ENCODE data around the gene LTB.

Gene LTB

DNA sequence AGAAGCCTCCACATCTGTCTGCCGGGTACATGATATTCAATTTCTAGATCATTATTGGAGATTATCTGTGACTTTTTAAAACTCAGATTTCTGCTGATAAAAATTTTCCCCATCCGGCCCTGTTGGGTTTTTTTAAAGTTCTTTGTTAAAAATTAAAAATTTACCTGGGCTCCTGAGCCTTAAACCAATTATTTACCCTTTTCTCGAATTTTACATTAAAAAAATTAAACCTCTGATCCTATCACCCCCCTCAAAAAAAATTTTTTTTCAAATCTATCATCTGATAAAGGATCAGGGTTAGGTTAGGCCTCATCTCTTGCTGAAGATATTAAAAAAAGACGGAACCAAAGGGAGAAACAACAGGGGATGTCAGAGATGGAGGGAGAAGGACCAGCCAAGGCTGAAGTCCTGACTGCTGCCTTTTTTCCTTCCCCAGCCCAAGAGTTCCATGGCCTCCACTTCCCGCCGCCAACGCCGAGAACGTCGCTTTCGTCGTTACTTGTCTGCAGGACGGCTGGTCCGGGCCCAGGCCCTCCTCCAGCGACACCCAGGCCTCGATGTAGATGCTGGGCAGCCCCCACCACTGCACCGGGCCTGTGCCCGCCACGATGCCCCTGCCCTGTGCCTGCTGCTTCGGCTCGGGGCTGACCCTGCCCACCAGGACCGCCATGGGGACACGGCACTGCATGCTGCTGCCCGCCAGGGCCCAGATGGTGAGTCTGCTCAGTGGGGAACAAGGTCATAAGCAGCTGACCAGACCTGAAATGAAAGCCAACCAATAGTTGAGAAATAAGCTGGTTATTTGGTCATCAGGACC, 34.3 kb downstream of the LTB start:
- no peak for DNase-seq (ENCODE audit: low spot score)

DNA sequence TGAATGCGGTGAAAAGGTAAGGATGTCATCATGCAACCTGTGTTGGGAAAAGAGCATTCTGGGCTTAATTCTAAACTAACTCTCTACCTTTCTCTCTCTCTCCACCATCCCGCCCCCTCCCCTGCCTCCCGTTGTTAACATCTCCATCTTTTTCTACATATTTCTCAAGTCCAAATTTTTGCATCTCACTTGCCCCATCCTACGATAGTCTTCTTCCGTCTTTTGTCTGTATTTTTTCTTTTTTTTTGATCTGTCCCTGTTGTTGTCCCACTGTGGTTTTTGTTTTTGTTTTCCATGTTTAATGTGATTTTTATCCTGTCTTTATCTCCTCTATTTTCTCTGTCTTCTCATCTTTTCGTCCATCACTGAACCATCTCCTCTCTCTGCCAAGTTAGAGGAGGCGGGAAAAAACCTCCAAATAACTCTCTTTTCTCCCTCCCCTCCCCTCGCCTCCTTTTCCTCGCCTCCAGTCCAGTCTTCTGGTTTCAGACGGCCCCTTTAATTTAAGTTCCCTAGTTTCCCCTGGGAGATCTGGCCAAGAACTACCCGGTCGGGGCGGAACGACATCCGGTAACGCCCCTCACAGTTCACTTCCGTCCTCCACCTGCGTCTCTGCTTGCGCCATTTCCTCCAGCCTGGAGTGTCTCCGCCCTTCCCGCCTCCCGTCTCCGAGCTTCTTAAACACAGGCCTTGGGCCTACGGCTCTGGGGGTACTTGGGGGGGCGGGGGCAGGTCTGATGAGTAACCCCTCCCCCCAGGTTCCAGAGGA, 35.1 kb downstream of the LTB start, which contains the start of gene NFKBIL1:
NFKBIL1 (plus strand) TSS at position 651 of the 769 bp plus-strand sequence; CDS start at position 738, 87 bp downstream.
- DNase-seq (ENCODE audit: low spot score), result peak; percentile 92

DNA sequence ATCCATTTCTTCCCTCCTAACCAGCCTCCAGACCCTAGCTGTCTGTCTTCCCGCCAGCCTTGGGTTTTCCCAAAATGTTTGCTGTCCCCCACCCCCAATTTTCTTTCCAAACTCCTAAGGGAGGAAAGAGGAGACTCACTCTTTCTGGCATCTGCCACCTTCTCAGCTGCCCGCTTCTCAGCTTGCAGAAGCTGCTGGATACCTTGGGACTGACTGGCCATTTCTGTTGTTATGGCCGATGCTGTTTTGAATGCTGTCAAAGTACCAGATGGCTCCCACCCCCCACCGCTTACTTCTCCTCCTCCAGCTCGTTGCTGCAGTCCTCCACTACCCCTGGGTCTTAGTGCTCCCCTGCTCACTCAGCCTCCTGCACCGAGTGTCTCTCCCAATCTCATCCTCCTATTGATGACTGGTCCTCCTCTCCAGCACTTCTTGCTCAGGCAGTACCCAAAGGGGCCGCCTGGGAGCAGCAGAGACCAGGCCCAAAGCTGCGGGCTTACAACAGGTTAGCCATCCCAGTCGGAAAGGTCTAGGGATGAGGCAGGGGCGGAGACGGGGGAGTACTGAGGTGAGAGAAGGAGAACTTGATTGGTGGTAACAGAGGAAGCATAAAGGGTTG, 35.8 kb downstream of the LTB start, which contains the start of gene ATP6V1G2:
ATP6V1G2 (minus strand) TSS at position 270 of the 619 bp plus-strand sequence; CDS start at position 221, 49 bp downstream.
- peak; percentile 93 for DNase-seq (ENCODE audit: low spot score)

DNA sequence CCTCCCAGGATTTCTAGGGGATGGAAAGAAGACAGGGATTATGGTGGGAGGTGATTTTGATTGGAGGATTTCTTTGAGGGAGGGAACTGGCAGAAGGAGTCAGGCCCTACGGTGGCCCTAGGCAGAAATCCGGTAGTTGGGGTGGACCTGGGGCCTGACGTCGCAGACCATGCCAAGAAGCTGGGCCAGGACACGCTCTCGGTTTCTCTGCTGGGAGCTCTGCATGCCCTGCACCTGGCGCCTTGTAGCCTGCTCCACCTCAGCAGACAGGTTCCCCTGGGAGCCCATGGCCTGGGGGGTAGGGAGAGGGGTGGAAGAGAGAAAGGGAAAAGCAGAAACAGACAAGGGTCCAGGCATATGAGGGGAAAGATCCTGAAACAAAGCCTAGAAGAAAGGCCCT, 36.9 kb downstream of the LTB start:
- no peak for DNase-seq (ENCODE audit: low spot score)

DNA sequence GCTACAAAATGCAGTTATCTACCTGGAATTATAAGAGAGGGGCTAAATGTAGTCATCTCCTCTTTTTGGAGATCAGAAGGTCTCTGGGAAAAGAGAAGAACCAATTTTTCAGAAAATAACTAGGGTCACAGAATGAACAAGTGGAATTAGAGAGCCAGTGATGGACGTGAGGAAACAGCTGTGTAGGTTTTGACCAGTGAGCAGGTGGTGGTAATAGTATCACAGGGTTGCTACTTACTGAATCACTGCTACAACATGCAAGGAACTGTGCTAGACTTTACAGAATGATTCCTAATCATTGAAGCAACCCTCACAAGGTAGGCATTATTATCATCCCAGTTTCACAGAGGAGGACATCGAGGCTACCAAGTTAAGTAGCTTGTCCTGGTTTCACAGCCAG, 37.5 kb downstream of the LTB start:
- no peak for DNase-seq (ENCODE audit: low spot score)

DNA sequence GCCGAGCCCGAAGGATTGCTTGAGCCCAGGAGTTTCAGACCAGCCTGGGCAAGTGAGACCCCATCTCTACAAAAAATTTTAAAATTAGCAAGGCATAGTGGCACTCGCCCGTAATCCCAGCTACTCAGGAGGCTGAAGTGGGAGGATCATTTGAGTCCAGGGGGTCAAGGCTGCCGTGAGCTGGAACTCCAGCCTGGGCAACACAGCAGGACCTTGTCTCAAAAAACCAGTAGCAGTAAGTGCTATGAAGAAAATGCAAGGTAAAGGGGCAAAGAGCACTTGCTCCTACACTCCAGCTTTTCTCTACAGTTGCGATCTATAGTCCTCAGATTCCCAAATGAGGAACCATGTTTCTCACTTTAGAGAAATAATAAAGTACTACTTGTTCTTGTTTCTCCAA, 38.6 kb downstream of the LTB start:
- no peak for DNase-seq (ENCODE audit: low spot score)

DNA sequence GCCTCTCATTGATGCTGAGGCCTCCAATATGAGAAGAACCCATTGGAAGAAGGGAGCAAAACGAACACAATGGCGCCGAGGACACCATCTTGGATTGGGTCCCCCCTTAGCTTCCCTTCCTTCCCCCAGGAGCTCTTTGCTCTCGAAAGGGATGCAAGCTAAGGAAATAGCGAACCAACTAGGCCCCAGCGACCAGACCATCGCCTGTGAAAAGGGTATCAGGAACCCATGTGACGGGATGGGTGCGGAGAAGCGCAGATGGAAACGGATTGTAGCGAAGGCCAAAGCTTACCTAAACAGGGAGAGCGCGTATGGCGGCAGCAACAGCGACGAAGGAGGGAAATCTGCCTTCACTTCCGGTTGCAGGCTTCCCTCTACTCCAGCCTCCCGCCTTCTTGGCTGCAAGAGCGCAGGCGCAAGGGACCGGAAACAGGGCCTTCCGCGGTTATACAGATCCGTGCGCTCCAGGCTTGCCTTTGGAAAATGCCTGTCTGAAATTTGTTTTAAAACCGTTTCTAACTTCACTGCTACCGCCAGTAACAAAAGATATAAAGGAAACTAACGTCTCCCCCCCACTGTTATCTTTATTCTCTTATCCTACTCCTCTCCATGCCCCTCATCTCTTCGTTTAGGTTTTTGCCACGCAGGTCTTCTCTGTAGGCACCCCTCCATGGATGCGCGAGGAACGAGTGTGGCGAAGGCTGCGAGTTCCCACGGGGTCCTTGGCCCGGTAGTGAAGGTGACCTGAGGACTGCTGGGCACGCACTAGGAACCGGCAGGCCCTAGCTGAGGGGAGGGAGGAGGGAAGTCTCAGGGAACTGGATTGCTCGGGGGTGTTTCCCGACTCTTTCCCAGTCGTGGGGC, 40.3 kb downstream of the LTB start, which contains the start of gene DDX39B:
DDX39B (minus strand) TSS at position 346 of the 864 bp plus-strand sequence. CDS start 1,471 bp downstream, outside the sequence.
- peak; percentile 95 for DNase-seq (ENCODE audit: low spot score)

DNA sequence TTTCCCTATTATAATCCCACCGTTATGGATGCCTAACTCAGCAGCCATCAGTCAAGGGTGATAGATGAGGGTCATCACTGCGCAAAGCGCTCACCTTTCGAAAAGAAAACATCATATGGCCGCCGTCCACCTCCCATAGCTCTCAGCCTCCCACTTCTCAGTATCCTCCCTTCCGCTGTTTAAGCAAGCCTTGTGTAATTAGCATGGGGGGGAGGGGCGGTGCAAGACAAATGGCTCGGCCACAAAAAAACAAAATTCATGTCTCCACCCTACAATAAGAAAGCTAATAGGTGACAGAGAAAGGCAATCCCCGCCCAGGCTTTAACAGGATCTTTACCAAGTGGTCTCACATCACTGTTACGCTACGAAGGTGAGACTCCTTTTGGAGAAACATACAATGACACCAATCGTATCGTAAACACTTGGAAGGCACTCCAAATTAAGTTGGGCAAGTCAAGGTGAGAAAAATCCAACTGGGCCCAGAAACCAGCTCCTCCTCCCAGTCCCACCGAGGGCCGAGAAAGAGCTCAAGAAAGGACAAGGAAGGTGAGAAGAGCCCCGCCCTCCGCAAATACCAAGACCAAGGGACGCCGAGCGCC, 41.1 kb downstream of the LTB start:
- DNase-seq (ENCODE audit: low spot score), result no peak

DNA sequence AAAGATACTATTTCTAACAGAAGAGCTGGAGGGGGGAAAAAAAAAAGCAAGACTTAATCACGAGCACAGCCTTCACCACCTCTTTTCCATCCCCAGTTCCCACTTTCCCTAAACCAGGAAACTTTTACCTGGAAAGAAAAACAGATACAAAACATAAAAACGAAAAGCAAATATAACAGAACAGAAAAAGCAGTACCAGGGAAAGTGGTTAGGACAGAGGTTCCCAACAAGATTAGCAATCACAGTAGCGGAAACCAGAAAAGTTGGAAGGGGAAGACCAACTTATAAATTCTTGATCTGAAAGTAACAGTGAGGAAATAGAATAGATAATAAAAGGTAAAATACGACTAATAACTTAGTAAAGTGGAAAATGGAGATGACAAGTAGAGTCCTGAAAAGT, 41.6 kb downstream of the LTB start:
- DNase-seq (ENCODE audit: low spot score), result no peak

DNA sequence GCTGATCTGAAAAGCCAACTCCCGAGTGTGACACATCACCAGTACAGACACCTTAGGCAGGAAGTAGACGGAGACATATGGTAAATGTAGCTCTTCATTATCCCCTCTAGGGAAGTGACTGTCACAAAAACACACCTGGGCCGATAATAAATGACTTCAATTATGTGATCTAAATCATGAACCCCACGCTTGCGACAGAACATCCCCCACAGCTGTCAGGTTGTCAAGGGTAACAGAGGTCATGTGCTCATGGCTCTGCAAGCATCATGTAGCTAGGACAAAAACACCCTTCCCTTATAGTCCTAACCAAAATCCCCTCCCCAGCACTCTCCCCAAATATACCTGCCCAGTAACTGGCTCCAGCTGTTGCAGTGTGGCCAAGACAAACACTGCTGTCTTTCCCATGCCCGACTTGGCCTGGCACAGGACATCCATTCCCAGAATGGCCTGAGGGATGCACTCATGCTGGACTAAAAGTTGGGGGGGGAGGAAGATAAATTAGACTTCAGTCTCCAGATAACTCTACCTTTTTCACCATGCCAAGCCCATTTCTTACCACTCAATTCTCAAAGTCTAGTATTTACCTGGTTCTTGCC, 43.3 kb downstream of the LTB start:
- no peak for DNase-seq (ENCODE audit: low spot score)

DNA sequence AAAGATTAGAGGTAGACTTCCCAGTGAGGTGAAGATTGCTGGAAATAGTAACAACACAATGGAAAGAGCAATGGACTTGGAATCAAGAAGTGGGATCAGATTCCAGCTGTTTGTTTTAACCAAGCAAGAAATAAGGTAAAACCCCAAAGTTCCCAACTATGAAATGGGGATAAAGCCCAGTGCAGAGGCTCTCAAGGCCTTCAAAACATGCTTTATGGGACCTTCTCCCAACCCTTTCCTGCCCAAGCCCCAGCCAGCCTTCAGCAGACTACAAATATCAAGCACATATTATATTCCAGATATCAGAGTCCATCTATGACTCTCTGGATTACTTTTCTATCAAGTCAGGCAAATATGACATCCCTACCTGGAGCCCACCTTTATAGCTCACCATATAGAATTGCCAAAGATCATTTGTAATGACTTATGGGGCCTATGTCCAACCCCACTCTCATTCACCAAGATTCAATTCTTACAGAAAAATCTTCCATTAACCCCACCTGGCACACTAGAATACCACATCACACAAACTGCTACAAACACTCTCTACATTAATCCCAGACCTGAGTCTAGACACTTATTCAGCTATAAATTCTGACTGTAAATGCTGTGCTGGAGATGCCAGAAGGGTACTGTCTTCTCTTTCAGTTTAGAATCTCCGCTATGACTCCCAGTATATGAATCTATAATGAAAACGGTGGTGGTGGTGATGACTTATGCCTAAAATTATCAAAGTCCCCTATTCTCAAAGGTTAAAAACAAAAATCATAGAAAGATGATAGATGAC, 46.5 kb downstream of the LTB start:
- DNase-seq (ENCODE audit: low spot score), result no peak

DNA sequence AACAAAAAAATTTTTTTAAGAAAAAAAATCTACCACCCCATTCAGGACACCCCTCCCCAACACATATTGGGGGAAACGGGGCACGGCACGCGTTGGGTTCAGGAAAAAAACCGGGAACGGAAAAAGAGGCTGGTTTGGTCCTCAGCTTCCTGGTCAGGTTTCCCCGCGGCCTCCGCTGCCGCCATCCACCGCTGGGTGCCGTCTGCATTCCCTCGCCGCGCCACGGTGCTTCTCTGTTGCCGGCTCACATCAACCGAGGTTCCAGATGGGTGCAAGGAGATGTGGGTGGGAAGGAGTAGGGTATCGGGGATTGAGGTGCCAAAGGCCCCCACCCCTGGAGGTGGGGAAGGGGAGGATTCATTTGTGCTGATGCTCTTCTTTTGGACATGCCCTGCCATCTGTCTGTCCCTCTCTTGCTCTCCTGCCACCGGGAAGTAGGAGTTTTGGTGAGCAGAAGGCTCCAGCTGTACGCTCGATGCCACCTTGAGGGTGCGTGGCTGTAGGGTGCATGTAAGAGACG, 47.6 kb downstream of the LTB start:
- no peak for DNase-seq (ENCODE audit: low spot score)

DNA sequence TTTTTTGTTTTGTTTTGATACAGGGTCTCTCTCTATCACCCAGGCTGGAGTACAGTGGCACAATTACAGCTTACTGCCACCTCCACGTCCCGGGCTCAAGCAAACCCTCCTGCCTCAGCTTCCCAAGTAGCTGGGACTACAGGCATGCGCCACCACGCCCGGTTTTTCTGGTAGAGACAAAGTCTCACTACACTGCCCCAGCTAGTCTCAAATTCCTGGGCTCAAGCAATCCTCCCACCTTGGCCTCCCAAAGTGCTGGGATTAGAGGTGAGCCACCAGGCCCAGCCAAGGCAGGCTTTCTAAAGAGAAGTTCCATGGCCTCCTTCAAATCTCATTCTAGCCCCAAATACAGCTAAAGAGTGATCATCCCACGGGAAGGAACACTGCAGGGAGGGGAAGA, 48.2 kb downstream of the LTB start:
- DNase-seq (ENCODE audit: low spot score), result no peak

DNA sequence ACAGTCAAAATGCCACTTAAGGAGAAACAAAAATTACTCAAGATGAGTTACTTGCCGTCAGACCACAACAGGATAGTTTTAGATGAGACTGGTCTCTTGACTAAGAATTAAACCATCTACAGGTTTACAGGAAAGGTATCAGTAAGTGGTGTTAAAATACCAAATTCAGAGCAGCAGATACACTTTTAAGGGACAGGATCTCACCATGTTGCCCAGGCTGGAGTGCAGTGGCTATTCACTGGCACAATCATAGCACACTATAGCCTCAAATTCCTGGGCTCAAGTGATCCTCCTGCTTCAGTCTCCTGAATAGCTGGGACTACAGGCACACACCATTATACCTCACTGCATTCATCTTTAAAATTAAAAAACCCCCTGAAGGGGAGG, 48.8 kb downstream of the LTB start:
- no peak for DNase-seq (ENCODE audit: low spot score)

DNA sequence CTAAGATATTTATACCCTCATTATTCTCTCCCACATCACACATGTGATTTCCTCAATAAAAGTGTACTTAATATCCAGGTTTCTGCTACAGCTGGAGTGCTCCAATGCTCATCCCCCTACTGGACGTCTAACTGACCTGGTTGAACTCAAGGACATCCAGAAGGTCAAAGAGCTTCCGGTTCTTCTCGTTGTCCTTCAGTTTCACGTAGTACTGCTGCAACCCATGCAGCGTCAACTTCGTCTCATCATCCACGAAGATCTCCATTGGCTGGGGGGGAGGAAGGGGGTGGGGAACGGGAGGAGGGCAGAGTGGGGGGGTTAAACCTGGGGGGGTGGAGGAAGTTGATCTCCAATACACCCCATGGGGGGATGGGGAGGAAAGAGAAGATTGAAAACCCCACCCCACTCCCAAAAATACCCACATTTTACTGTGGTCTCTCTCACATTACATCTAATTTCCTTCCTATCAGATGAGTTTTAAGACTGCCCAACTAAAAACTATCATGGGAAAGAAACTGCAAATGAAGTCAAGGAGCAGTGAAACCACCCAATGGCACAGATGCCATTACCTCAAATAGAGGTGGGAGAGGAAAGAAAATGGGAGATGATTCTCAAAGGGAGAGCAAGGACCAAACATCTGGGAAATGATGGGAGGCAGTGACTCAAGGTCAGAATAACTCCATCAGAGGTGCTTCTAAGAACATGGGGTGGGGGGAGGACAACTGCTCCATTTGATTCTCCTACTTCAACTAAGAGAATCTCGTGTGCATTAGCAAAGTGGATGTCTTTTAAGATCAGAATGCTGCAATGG, 49.4 kb downstream of the LTB start:
- DNase-seq (ENCODE audit: low spot score), result no peak

DNA sequence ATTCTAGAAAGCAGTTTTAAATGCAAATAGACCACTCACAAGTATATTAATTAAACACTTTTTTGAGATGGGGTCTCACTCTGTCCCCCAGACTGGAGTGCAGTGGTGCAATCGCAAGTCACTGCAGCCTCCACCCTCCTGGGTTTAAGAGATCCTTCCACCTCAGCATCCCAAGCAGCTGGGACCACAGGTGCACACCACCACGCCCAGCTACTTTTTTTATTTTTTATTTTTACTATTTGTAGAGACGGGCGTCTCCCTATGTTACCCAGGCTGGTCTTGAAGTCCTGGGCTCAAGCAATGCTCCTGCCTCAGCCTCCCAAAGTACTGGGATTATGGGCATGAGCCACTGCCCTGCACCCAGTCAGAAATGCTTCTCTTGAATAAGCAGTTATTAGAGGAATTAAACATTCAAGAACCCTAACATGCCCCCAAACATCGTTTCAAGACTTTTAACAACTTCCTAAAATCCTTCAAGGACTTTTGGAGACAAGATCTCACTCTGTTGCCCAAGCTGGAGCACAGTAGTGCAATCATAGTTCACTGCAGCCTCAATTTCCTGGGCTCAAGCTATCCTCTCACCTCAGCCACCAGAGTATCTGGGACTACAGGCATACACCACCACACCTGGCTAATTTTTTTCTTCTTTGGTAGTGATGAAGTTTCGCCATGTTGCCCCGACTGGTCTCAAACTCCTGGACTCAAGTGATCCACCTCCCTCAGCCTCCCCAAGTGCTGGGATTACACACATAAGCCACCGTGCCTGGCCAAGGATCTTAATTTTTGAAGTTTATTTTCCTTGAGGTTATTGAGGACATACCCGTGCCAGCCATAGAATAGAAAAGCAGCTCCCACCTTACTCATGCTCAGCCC, 50.2 kb downstream of the LTB start:
- no peak for DNase-seq (ENCODE audit: low spot score)

DNA sequence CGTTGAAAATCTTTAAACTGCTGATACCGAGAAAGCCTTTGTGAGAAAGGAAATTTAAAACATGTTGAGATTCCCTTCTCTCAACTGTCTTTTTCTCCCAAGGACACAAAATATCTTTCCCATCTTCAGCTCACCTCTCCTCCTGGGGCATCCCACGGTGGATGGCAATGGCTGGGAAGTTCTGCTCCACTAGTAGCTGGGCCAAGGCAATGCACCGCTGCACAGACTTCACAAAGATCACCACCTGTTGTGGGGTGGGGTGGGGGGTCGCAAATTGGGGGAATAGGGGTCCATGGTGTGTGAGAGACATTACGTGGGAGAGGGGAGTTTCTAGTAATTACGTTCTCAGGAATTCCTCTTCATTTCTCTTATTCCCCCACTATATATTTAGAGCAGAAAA, 51.1 kb downstream of the LTB start:
- no peak for DNase-seq (ENCODE audit: low spot score)

DNA sequence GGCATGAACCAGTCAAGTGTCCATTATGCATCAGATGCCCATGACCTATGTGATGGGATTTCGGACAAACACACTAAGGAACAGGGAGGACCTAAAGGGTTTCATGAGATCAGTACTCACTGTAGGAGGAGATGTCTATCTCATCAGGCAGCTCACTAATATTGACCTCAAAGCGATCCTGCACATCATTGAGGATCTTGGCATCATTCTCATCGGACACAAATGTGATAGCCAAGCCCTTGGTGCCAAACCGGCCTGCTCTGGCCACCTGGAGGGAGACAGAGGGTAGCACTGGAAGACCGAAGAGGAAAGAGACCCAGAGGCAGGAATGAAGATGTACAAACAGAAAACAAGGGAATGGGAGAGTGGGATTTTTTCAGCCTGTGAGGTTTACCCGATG, 51.6 kb downstream of the LTB start:
- DNase-seq (ENCODE audit: low spot score), result no peak

Measured in ecto neural progenitor cell (in vitro differentiated cells).